Measurements from ENCODE around the gene ASCL2.

Gene ASCL2, protein sequence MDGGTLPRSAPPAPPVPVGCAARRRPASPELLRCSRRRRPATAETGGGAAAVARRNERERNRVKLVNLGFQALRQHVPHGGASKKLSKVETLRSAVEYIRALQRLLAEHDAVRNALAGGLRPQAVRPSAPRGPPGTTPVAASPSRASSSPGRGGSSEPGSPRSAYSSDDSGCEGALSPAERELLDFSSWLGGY

GRCh38 chr11:2270322-2271076 lies at the start of gene ASCL2:
Gene ASCL2, minus strand, starts transcription at chr11:2270588. Its CDS starts 256 bp downstream, at chr11:2270332.
- peak; percentile 10 for DNase-seq (ENCODE audit: low spot score)

DNA sequence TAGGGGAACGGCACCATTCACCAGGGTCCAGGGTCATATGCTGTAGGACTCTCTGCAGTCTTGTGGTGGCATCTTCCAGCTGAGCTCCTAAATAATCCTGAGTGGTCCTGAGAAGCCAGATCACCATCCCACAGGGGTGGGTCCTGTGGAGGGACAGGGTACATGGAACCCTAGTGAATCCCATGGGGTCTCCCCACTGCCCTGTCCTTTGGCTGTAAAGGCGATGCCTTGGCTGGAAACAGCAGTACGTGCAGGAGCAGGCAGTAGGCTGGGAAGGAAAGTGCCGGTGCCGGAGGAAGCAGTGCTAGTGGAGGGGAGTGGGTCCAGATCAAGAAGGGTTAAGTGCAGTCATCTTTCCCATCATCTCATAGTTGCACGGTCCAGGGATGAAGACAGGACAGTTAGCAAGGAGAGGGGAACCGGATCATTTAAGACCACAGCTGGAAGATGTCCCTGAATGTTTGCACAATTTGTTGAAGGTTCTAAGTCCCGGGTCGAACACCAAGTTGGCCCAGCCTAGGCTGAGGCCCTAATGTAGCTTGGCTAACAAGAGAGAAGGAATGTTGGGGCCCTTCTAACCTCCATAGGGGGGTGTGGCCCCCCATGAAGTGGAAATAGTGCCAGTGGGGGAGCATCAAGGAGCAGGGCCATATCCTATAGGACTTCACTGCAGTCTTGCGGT lies 49.5 kb upstream of the ASCL2 start:
- no peak for DNase-seq (ENCODE audit: low spot score)

DNA sequence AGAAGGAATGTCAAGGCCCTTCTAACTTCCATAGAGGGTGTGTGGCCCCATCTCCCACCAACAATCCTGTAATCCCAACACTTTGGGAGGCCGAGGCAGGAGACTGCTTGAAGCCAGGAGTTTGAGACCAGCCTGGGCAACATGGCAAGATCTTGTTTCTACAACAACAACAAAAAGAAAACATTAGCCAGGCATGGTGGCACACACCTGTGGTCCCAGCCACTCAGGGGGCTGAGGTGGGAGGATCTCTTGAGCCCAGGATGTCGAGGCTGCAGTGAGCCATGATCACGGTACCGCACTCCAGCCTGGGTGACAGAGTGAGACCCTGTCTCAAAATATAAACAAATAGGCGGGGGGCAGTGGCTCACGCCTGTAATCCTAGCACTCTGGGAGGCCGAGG lies 48.3 kb upstream of the ASCL2 start:
- DNase-seq (ENCODE audit: low spot score), result no peak

DNA sequence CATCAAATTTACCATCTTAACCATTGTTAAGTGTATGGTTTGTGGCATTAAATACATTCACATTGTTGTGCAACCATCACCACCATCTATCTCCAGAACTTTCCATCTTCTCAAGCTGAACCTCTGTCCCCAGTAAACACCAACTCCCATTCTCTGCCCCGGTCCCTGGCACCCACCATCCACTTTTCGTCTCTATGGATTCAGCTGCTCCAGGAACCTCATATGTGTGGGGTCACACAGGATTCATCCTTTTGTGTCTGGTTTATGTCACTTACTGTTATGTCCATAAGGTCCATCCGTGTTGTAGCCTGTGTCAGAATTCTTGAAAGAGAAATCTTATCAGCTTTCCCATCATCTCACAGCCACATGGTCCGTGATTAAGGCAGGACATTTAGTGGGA lies 47.7 kb upstream of the ASCL2 start:
- no peak for DNase-seq (ENCODE audit: low spot score)

DNA sequence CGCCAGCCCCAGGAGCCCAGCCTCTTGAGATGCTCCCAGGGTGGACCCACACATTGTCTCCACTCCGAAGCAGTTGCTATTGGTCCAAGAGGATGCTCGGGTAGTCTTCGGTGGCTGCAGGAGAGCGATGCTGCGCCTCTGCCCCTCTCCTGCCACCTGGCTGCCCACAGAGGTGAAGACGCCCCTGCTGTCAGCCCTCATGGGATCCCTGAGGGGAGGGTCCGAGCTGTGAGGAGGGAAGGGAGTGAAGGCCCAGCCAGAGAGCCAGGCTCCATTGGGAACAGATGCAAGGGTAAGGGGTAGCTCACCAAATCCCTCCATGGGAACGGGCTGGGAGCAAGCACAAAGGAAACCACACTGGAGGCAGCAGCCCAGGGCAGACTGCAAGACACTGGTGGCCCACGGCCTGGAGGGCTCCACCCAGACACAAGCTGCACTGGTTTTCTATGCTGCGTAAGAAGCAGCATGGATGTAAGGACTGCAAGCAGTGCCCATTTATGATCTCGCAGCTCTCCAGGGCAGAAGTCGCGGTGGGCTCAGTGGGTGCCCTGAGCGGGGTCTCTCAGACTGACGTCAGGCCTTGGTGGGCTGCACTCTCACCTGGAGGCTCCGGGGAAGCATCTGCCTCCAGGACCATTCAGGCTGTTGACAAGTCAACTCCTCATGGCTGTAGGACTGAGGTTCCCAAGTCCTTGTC lies 47.1 kb upstream of the ASCL2 start:
- no peak for DNase-seq (ENCODE audit: low spot score)

DNA sequence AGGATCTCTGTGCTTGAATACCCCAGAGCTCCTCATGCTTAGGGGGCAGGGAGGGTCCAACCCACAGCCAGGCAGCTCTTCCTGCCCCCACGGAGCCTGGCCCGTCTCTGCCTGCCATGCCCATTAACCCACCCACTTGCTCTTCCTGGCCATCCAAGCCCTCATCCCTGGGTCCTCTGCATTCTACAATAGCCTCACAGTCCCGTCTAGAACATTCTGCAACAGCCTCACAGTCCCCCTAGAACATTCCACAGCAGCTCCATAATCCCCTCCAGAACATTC lies 46.5 kb upstream of the ASCL2 start:
- DNase-seq (ENCODE audit: low spot score), result no peak

GRCh38 chr11:2316169-2316962 lies 46.0 kb upstream of the ASCL2 start:
- DNase-seq (ENCODE audit: low spot score), result no peak

DNA sequence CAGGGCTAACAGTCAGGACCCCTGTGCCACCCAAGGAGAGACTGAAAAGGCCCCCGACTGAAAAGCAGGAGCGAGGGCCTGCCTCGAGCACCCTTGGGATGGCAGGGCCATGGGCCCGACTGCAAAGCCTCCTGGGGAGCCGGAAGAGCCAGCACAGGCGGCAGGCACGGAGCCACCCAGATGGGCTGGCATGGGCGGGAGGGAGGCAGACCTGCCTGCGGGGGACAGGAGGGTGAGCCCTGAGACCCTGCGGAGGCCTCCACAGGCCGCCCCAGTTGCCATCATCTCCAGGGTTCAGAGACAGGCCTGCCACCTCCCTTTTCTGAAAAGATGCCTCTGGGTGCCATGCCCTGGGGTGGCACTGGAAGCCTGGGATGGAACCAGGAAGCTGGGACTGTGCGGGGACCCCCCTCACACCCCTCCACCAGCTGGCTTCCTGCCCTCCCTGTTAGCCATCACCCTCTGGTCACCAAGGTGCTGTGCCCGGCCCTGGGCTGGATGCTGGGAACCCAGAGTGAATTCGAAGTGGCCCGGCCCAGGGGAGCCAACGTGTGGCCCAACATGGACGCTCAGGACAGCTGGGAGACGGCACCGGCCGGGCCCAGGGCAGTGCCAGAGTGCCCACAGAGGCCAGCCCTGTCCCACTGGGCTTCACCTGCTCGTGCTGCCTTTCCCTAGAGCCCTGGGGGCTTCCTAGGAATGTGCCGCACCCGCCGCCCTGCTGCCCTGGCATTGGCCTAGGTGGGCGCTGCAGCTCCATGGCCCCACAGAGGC lies 45.2 kb upstream of the ASCL2 start:
- no peak for DNase-seq (ENCODE audit: low spot score)

- DNase-seq (ENCODE audit: low spot score), result peak; percentile 81
Measured at GRCh38 chr11:2314525-2315394, 44.4 kb upstream of the ASCL2 start.

GRCh38 chr11:2314136-2314524 lies 43.7 kb upstream of the ASCL2 start:
- DNase-seq (ENCODE audit: low spot score), result no peak

DNA sequence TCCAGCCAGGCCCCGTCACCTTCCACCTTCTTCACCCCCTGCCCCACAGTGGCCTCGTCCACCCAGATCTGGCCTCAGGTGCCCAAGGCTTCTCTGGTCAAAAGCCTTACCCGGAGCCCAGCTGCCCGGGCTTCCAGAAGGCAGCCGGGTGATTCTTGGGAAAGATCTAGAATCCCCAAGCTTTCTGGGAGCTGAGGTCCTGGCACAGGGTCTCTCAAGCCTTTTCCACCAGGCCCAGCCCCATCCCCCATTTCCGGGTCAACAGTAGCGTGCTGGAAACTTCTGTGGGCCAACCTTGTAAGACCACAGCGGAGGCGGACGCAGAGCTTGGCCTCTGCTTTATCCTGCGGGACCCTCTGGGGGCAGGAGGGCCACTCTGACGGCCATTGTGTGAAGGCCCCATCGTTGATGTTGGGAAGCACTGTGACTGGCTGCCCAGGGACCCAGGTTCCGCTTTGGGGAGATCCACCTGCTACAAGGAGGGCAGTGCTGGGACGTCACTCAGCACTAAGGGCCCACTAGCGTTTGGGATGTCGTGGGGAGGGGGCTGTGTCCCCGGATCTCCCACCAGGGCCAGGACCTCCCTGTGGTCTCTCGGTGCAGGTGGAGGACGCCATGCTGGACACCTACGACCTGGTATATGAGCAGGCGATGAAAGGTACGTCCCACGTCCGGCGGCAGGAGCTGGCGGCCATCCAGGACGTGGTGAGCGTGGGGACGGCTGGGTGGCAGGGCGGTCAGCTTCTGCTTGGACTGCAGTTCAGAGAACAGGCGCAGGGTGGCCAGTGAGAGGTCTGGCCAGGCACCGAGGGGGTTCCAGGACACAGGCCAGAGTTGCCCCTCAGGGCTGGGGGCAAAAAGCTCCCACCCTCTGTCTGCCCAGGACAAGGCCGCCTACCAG lies 42.9 kb upstream of the ASCL2 start:
- DNase-seq (ENCODE audit: low spot score), result no peak

DNA sequence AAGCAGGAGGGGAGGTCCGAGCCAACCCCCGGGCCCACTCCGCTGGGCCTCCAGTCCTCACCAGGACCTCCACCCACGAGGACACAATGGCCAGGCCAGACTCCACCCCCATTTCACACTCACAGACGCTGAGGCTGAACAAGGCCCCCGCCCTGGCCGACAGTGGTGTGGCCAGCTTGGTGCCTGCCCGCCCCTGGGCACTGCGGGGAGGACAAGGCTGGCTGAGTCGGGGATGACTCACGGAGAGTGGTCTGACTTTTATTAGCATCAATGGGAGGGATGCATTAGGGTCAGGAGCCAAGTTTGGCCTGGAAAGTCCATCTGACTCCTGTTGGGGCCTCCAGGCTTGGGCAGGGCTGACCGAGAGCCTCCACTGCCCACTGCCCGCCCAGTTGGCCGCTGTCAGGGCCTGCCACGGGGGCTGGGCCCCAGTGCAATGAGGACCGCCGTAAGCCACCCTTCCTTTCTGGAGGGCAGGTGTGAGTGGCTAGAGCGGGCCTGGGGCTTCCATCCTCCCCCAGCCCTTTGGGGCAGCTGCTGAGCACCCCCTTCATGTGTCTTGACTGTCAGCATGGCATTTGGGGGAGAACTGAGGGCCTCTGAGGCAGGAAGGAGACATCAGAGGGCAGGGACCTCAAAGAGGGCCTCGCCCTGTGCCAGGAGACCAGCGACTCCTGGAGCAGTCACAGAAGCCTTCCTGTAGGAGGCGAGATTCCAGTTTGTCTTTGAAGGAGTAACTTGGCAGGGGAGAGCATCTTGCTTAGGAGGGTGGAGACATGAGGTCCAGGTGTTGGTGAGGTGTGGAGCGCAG lies 42.0 kb upstream of the ASCL2 start:
- DNase-seq (ENCODE audit: low spot score), result peak; percentile 73

DNA sequence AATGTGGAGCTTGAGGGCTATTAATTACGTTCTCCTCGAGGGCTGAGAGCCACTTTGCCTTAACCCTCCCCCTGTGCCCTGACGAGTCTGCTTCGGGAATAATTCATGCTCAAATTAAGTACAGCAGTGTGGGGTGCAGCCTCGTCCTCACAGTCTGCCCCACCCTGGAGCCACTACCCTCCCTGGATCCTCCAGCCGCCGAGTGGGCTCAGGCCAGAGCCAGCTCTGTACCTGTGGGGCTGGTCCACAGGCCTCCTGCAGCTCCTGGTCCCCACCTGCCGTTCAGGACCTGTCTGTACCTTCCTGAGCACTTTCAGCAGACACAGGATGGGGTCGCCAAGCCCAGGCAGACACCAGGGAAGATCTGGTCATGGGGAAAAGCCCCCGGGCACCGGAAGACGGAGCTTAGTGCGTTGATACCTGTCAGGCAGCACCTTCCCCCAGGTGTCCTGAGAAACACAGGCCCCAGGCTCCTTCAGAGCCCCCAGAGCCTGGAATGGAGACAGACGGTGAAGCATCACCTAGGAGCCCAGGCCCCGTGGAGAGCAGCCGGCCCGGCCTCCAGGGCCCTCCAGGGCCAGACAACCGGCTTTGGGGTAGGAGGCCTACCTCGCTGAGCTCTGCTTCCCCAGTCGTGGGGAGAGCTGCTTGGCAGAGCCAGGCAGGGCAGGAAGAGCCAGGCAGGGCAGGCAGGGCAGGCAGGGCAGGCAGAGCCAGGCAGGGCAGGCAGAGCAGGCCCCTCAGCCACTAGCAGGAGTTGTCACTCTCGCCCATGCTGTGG lies 41.2 kb upstream of the ASCL2 start:
- DNase-seq (ENCODE audit: low spot score), result no peak

GRCh38 chr11:2310786-2311352 lies 40.5 kb upstream of the ASCL2 start:
- no peak for DNase-seq (ENCODE audit: low spot score)

DNA sequence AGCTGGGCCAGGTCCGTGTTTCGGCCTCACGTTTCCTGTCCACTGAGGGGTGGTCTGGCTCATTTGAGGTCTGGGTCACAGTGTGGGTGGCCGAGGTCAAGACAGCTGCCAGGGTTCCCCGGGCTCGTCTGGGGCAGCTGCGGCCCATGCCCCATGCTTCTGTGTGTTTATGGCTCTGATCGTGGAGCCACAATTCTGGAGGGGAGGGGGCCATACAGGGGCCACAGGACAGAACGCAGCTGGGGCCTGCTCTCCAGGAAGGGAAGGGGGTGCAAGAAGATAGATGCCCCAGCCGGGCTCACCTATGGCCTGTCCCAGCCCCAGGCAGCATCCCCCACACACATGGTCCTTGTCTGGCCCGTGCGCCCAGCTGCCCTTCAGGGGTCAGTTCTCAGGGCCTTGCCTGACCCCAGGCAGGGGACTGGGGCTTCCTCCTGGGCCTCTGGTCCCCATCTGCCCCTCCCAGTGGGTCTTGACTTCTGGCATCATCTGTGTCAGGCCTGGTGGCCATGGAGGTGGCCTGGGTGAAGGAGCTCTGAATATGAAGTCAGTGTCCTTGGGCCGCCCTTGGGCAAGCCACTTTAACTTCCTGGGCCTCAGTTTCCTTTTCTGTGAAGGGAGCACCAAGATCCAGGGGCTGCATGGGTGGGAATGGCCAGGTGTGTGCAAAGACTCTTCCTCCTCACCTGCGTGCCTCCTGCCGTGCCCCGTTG lies 39.8 kb upstream of the ASCL2 start:
- DNase-seq (ENCODE audit: low spot score), result no peak

- DNase-seq (ENCODE audit: low spot score), result no peak
Measured at GRCh38 chr11:2309251-2310072, 39.1 kb upstream of the ASCL2 start.
